K562 (cell line): ENCODE measurements around the gene TNNT2.

ENCODE experiments used
- ESRRA ChIP-seq: fragments of 450-650 bp; IDR thresholded peaks from 2 replicates; pipeline ENCODE4 v1.6.1; 2014; ENCODE audit warnings: low read depth, mild to moderate bottlenecking, moderate library complexity, borderline replicate concordance
- FOXK1 ChIP-seq: sonication (generic); formaldehyde crosslinking; IDR thresholded peaks from 2 replicates; pipeline ENCODE4 v1.8.0; 2022; ENCODE audit warnings: missing genetic modification reagents, mild to moderate bottlenecking, borderline replicate concordance
- NCOA2 ChIP-seq, 2 experiments: fragments of 450-650 bp; IDR thresholded peaks; 2 replicates each; pipeline ENCODE4 v1.6.1; 2018; ENCODE audit warnings: mild to moderate bottlenecking in 2 of 2, moderate library complexity in 1 of 2; ENCODE audit not compliant: partially characterized antibody in 2 of 2
- RBBP5 ChIP-seq: fragments of 200-600 bp; sonication (generic); IDR thresholded peaks from 2 replicates; pipeline ENCODE4 v1.6.1; 2012; ENCODE audit warnings: borderline replicate concordance, mild to moderate bottlenecking, low read length, control low read depth, inconsistent platforms; ENCODE audit not compliant: insufficient read depth, poor library complexity, severe bottlenecking
- SMARCE1 ChIP-seq: fragments of 450-650 bp; IDR thresholded peaks from 2 replicates; pipeline ENCODE4 v1.7.1; 2016; ENCODE audit warnings: mild to moderate bottlenecking
- TEAD4 ChIP-seq, 2 experiments: sonication (generic) in 1 of 2; formaldehyde crosslinking in 1 of 2; IDR thresholded peaks; 2 replicates each; pipeline versions ENCODE4 v1.6.1 to v1.8.0; 2012 to 2022; ENCODE audit warnings: borderline replicate concordance in 1 of 2, inconsistent platforms in 1 of 2, low read length in 1 of 2, mild to moderate bottlenecking in 1 of 2, missing genetic modification reagents in 1 of 2
- ZNF384 ChIP-seq: IDR thresholded peaks from 2 replicates; pipeline ENCODE4 v1.6.1; 2012; ENCODE audit warnings: low read depth, low read length, improper control_type of control experiment
- TF ChIP-seq, protein P1 (sequence below): fragments of 450-650 bp; IDR thresholded peaks from 2 replicates; pipeline ENCODE4 v1.7.0; 2016; ENCODE audit warnings: borderline replicate concordance

DNA sequence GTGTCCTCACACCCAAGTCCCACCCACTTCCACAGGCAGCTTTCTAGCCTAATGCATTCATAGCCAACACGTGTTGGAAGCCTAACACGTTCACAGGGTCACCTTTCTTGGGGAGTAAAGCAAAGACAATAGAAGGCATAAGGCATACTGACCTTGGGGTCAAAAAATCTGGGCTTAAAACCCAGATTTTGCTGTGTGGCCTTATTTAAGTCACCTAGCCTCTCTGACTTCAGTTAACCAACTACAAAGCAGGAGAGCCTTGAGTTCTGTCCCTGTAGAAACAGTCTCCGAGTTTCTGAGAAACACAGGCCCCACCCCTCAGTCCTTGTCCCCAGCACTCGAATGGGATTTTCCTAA is 1.4 kb downstream of the TNNT2 start:
- TF ChIP-seq TEAD4 (IDR thresholded peaks at IDR 0.05; ENCODE audit: low read length) (no peak), TEAD4 (CRISPR knock-in tag; IDR thresholded peaks at IDR 0.05; ENCODE audit: borderline replicate concordance) (no peak), RBBP5 (no peak), ESRRA (no peak), ZNF384 (no peak), NCOA2 (IDR thresholded peaks at IDR 0.05; ENCODE audit: partially characterized antibody in 2 of 2) (no peak), SMARCE1 (no peak), FOXK1 (CRISPR knock-in tag) (no peak)
- TF ChIP-seq, protein P1, sequence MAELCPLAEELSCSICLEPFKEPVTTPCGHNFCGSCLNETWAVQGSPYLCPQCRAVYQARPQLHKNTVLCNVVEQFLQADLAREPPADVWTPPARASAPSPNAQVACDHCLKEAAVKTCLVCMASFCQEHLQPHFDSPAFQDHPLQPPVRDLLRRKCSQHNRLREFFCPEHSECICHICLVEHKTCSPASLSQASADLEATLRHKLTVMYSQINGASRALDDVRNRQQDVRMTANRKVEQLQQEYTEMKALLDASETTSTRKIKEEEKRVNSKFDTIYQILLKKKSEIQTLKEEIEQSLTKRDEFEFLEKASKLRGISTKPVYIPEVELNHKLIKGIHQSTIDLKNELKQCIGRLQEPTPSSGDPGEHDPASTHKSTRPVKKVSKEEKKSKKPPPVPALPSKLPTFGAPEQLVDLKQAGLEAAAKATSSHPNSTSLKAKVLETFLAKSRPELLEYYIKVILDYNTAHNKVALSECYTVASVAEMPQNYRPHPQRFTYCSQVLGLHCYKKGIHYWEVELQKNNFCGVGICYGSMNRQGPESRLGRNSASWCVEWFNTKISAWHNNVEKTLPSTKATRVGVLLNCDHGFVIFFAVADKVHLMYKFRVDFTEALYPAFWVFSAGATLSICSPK, result no peak
